Fibroblast of lung (primary cell): ENCODE data around the gene XIAP.

Source experiments
- CTCF ChIP-seq, 2 donors: IDR thresholded peaks in 1 of 2; conservative IDR thresholded peaks in 1 of 2; 1 replicate in 1 of 2; 2 replicates in 1 of 2; pipeline ENCODE4 v1.5.1; 2011 to 2012; ENCODE audit warnings: low read length in 2 of 2, control low read depth in 1 of 2, inconsistent platforms in 1 of 2, low read depth in 1 of 2, mild to moderate bottlenecking in 1 of 2
- EZH2 ChIP-seq: IDR thresholded peaks from 2 replicates; pipeline ENCODE4 v1.5.1; 2012; ENCODE audit warnings: low read length, control low read depth, mild to moderate bottlenecking; ENCODE audit errors: missing control alignments

- TF ChIP-seq CTCF (conservative IDR thresholded peaks at IDR 0.05 in 1 of 2, IDR thresholded peaks at IDR 0.05 in 1 of 2; ENCODE audit: low read depth in 1 of 2, low read length in 2 of 2), result no peak
- TF ChIP-seq EZH2, result no peak
Observed at GRCh38 chrX:123818243-123818642, 41.6 kb upstream of the XIAP start.
